ENCODE data around the gene ZBED1. TPM values are rescaled to one million over a fixed set of nuclear protein-coding genes. Genes with fewer than 3 reads are reported as not detected.

Gene ZBED1
- total RNA-seq = 10 to 100 TPM; 37.6 to 38.7 (median 37.6) TPM

- Histone ChIP-seq H3K36me3 (no peaks in the 10 kb centered on the region), H3K27ac (peak within 1 kb of the TSS; percentile 92 to 95), H3K27me3 (no peaks in the 10 kb centered on the region), H3K4me3 (peak within 1 kb of the TSS; percentile 81 to 96 (median 96)), H3K9me3 (no peaks in the 10 kb centered on the region), H3K4me1 (peaks cover 0 to 6% of the 10 kb centered on the region in 2 donors)
- DNase-seq (ENCODE audit: low spot score in 2 of 2) = no peak
- TF ChIP-seq CTCF (IDR thresholded peaks at IDR 0.05) (no peak), POLR2A (IDR thresholded peaks at IDR 0.05) (no peak), POLR2AphosphoS5 (IDR thresholded peaks at IDR 0.05) (no peak)
- intact Hi-C loops (cut with DNase I; ENCODE audit: low total_unique reads) = loop anchor here (5.0 kb wide), 1 partner anchor 289 kb away; no protein-coding TSS in a partner anchor
These were observed at the start of gene ZBED1, which contains the start of gene DHRSX for GRCh38 chrX:2500803-2501558. TSS of gene ZBED1 (minus strand) at chrX:2500976. CDS start at chrX:2490719, 10,257 bp downstream. TSS of gene DHRSX (minus strand) at chrX:2500976. CDS start at chrX:2500925, 51 bp downstream.

GRCh38 chrX:2549876-2550275, 49.1 kb upstream of the ZBED1 start:
- intact Hi-C loops (cut with DNase I; ENCODE audit: low total_unique reads) = no loop called here
- no peak overlapping the region for H3K4me3 ChIP-seq
- no peaks in the 10 kb centered on the region for H3K9me3 ChIP-seq
- H3K27ac ChIP-seq = no peak overlapping the region
- TF ChIP-seq CTCF (IDR thresholded peaks at IDR 0.05) = no peak
- no peak for TF ChIP-seq POLR2AphosphoS5 (IDR thresholded peaks at IDR 0.05)
- TF ChIP-seq POLR2A (IDR thresholded peaks at IDR 0.05) = no peak
- H3K4me1 ChIP-seq = no peaks in the 10 kb centered on the region
- H3K27me3 ChIP-seq = peaks cover 0 to 17% of the 10 kb centered on the region in 2 donors
- no peaks in the 10 kb centered on the region for H3K36me3 ChIP-seq
- no peak for DNase-seq (ENCODE audit: low spot score in 2 of 2)

- H3K4me3 ChIP-seq = no peak overlapping the region
- no peaks in the 10 kb centered on the region for H3K9me3 ChIP-seq
- no peaks in the 10 kb centered on the region for H3K36me3 ChIP-seq
- TF ChIP-seq CTCF (IDR thresholded peaks at IDR 0.05) = no peak
- no peak for TF ChIP-seq POLR2A (IDR thresholded peaks at IDR 0.05)
- TF ChIP-seq POLR2AphosphoS5 (IDR thresholded peaks at IDR 0.05) = no peak
- H3K4me1 ChIP-seq = no peaks in the 10 kb centered on the region
- intact Hi-C loops (cut with DNase I; ENCODE audit: low total_unique reads) = no loop called here
- peaks cover 0 to 17% of the 10 kb centered on the region in 2 donors for H3K27me3 ChIP-seq
- H3K27ac ChIP-seq = no peak overlapping the region
- DNase-seq (ENCODE audit: low spot score in 2 of 2) = no peak
These were observed 48.1 kb upstream of the ZBED1 start for GRCh38 chrX:2548711-2549423.

GRCh38 chrX:2547736-2548135, 47.0 kb upstream of the ZBED1 start:
- H3K36me3 ChIP-seq = no peaks in the 10 kb centered on the region
- intact Hi-C loops (cut with DNase I; ENCODE audit: low total_unique reads) = no loop called here
- no peak overlapping the region for H3K27ac ChIP-seq
- peaks cover 0 to 17% of the 10 kb centered on the region in 2 donors for H3K27me3 ChIP-seq
- TF ChIP-seq POLR2AphosphoS5 (IDR thresholded peaks at IDR 0.05) = no peak
- no peak for TF ChIP-seq POLR2A (IDR thresholded peaks at IDR 0.05)
- no peak for TF ChIP-seq CTCF (IDR thresholded peaks at IDR 0.05)
- no peak overlapping the region for H3K4me3 ChIP-seq
- DNase-seq (ENCODE audit: low spot score in 2 of 2) = no peak
- no peaks in the 10 kb centered on the region for H3K4me1 ChIP-seq
- H3K9me3 ChIP-seq = no peaks in the 10 kb centered on the region

GRCh38 chrX:2546496-2546895, 45.7 kb upstream of the ZBED1 start:
- Histone ChIP-seq H3K27ac (no peak overlapping the region), H3K27me3 (peaks cover 0 to 9% of the 10 kb centered on the region in 2 donors), H3K4me3 (no peak overlapping the region), H3K4me1 (no peaks in the 10 kb centered on the region), H3K36me3 (no peaks in the 10 kb centered on the region), H3K9me3 (no peaks in the 10 kb centered on the region)
- intact Hi-C loops (cut with DNase I; ENCODE audit: low total_unique reads) = no loop called here
- TF ChIP-seq POLR2A (IDR thresholded peaks at IDR 0.05) (no peak), POLR2AphosphoS5 (IDR thresholded peaks at IDR 0.05) (no peak), CTCF (IDR thresholded peaks at IDR 0.05) (no peak)
- no peak for DNase-seq (ENCODE audit: low spot score in 2 of 2)
